HG03354 (cell line): ENCODE measurements around the gene HLA-DMA.

Source experiments
- ATAC-seq: cut with Tn5 transposase; IDR thresholded peaks from one replicate; pipeline ENCODE4 v1.9.1; 2021; ENCODE audit warnings: mild to moderate bottlenecking; ENCODE audit not compliant: unreplicated experiment, poor library complexity, severe bottlenecking

Gene HLA-DMA

GRCh38 chr6:32952817-32953739 is at the start of gene HLA-DMA:
Gene HLA-DMA, minus strand, starts transcription at chr6:32953097. Its CDS starts 61 bp downstream, at chr6:32953036.
- peak; percentile 95 for ATAC-seq

GRCh38 chr6:33001685-33002084 is 48.8 kb upstream of the HLA-DMA start:
- ATAC-seq: no peak

GRCh38 chr6:33000055-33000454 is 47.2 kb upstream of the HLA-DMA start:
- no peak for ATAC-seq

- no peak for ATAC-seq
Measured at GRCh38 chr6:32995448-32995847, 42.6 kb upstream of the HLA-DMA start.

DNA sequence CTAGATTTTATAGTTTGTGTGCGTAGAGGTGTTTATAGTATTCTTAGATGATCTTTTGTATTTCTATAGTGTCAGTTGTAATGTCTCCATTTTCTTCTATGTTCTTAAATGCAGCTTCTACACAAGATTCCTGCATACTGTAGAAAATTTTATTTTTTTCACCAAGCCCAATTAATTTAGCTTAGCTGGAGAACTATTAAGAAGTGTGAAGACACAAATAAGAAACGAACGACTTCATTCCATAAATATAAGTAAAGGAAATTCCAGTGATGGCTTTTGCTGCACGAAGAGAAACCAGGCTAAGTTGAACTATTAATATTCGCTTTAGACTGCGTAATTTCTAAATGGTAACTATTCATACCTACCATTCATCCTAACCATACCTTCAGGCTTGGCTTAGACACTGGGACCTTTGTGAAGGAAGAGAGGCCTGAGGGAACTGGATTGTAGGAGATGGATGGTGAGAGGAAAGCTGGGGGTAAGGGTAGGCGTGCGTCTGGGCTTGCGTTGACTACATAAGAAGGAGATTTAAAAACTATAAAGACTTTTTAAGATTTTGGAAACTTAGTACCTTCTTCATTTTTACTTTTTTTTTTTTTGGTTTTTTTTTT is 40.6 kb upstream of the HLA-DMA start:
- no peak for ATAC-seq

- no peak for ATAC-seq
Measured at GRCh38 chr6:32991972-32992371, 39.1 kb upstream of the HLA-DMA start.

DNA sequence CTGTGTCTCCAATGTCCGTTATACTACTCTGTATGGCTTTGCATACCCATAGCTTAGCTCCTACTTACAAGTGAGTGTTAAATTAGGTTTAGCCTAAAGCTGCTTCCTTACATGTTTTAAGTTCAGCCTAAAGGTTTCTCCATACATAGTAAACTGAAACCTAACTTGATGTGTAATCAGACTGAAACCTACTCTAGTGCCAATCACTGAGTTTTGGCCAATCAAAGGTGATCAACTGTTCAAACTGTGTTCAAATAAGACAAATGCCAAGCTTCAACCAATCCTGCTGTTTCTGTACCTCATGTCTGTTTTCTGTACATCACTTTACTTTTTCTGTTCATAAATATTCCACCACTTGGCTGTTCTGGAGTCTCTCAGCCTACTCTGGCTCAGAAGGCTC is 36.5 kb upstream of the HLA-DMA start:
- ATAC-seq: no peak

DNA sequence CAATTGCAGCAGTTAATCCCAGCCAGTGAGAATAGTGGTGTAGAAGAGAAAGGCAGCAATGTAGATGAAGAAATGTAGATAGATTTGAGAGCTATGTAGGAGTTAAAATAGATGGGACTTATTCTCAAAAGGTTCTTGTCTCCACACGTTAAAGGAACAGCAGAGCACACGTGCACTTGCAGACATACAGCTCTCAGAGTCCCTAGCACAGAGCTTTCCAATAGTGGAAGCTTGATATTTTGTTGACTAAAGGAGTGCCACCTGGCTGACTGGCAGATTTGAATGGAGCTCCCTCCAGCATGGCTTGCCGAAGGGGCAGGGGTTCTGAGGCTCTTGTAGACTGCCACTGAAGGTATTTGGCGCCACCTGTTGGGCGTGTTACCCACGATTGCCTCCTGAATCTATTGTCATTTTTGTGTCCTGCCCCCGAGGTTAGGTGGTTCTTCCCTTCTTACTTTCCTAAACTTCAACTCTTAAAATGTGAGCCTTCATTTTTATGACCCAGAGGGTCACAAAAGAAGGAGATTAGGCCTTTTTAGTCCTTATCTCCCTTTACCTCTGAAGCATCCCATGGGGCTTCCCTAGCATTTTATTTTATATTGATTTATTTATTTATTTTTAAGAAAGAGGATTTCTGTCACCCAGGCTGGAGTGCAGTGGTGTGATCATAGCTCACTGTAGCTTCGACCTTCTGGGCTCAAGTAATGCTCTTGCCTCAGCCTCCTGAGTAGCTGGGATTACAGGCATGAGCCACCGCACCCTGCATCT is 31.9 kb upstream of the HLA-DMA start:
- ATAC-seq: peak; percentile 71

- ATAC-seq: peak; percentile 24
Measured at GRCh38 chr6:32983964-32984621, 31.2 kb upstream of the HLA-DMA start.

- no peak for ATAC-seq
Measured at GRCh38 chr6:32983493-32983848, 30.6 kb upstream of the HLA-DMA start.

- no peak for ATAC-seq
Measured at GRCh38 chr6:32982702-32983492, 30.0 kb upstream of the HLA-DMA start.

DNA sequence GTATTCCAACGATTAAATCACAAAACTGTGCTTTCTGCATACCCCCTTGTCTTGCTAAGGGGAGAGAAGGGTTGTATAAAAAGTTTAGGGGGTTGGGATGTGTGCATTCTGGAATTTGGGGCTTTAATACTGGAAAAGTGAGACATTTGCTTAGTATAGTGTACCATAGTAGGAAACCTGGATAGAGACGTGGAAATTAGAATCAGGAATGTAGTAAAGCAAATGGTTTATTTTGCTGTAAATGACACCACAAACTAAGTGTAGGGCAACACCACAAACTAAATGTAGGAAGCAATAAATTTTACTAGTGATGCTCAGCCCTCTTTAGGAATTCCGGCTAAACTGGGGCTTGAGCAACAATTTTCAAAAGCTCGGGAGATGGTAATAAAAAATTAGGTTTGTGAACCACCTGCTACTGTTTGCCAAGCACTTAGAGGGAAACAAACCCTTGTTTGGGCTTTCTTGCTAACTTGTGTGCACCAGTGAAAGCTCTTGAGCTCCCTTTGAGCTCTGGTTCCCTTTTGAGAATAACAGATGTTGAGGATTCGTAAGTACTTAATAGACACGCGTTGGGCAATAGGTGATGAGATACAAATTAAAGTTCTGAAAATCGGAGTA is 29.3 kb upstream of the HLA-DMA start:
- ATAC-seq: no peak

- ATAC-seq: no peak
Measured at GRCh38 chr6:32980488-32981038, 27.7 kb upstream of the HLA-DMA start.

DNA sequence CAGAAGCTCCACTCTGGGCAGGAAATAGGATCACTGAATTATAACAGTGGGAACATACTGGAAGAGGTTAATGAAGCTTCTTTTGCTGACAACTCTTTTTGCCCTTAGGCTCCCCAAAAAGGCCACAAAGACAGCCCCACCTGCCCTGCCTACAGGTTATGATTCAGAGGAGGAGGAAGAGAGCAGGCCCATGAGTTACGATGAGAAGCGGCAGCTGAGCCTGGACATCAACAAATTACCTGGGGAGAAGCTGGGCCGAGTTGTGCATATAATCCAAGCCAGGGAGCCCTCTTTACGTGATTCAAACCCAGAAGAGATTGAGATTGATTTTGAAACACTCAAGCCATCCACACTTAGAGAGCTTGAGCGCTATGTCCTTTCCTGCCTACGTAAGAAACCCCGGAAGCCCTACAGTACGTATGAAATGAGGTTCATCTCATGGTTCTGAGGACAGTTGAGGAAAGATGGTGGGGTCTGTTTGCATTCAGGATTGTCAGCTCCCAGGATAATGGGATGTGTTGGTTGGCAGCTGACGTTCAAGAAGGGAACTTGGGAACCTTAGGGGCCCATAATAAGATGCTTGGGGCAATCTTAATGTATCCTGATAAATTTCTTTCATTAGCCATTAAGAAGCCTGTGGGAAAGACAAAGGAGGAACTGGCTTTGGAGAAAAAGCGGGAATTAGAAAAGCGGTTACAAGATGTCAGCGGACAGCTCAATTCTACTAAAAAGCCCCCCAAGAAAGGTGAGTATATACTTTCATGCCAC is 27.0 kb upstream of the HLA-DMA start:
- ATAC-seq: no peak

- ATAC-seq: no peak
Measured at GRCh38 chr6:32977953-32978324, 25.0 kb upstream of the HLA-DMA start.

- ATAC-seq: no peak
Measured at GRCh38 chr6:32977272-32977952, 24.5 kb upstream of the HLA-DMA start.

DNA sequence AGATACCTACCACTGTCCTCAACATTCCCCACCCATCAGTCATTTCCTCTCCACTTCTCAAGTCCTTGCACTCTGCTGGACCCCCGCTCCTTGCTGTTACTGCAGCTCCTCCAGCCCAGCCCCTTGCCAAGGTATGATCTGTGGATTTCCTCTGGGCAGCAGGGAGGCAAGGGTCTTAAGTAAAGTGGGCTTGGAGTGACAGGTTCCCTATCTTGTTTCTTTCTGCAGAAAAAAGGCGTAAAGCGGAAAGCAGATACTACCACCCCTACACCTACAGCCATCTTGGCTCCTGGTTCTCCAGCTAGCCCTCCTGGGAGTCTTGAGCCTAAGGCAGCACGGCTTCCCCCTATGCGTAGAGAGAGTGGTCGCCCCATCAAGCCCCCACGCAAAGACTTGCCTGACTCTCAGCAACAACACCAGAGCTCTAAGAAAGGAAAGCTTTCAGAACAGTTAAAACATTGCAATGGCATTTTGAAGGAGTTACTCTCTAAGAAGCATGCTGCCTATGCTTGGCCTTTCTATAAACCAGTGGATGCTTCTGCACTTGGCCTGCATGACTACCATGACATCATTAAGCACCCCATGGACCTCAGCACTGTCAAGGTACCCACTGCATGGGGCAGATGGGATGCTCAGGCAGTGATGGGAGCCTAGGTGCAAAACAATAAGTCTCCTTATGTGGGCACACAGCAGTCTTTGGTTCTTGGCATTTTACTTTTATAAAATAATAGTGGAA is 23.6 kb upstream of the HLA-DMA start:
- no peak for ATAC-seq
